Neuronal stem cell (in vitro differentiated cells): Measurements from ENCODE around the gene ZMIZ1.

Experiments
- DNase-seq: peaks from one replicate; pipeline ENCODE4 v3.0.0-alpha.2; 2013; ENCODE audit warnings: low spot score
- H2AFZ ChIP-seq: one replicate; pipeline ENCODE4 v1.6.1; 2013; ENCODE audit warnings: mild to moderate bottlenecking, low read length, inconsistent platforms
- H2AK5ac ChIP-seq: 2 replicates; pipeline ENCODE4 v1.6.1; 2013; ENCODE audit warnings: low read depth, mild to moderate bottlenecking, inconsistent platforms, low read length, moderate library complexity, mixed read lengths
- H2BK120ac ChIP-seq: 2 replicates; pipeline ENCODE4 v1.6.1; 2013; ENCODE audit warnings: low read depth, mild to moderate bottlenecking, inconsistent platforms, low read length, moderate library complexity, mixed read lengths
- H2BK12ac ChIP-seq: one replicate; pipeline ENCODE4 v1.6.1; 2013; ENCODE audit warnings: low read length, inconsistent platforms
- H2BK15ac ChIP-seq: 2 replicates; pipeline ENCODE4 v1.6.1; 2013; ENCODE audit warnings: mild to moderate bottlenecking, low read length, inconsistent platforms, mixed read lengths
- H2BK5ac ChIP-seq: one replicate; pipeline ENCODE4 v1.6.1; 2013; ENCODE audit warnings: inconsistent platforms, mild to moderate bottlenecking, low read length, moderate library complexity
- H3K14ac ChIP-seq: one replicate; pipeline ENCODE4 v1.6.1; 2013; ENCODE audit warnings: low read length, inconsistent platforms
- H3K18ac ChIP-seq: 2 replicates; pipeline ENCODE4 v1.6.1; 2013; ENCODE audit warnings: low read length, inconsistent platforms
- H3K23ac ChIP-seq: 2 replicates; pipeline ENCODE4 v1.6.1; 2013; ENCODE audit warnings: low read depth, mild to moderate bottlenecking, mixed read lengths, low read length, inconsistent platforms; ENCODE audit not compliant: poor library complexity
- H3K27ac ChIP-seq: replicated peaks from 3 replicates; pipeline ENCODE4 v1.5.1; 2013; ENCODE audit warnings: low read length, inconsistent platforms
- H3K27me3 ChIP-seq, 3 experiments: 2 replicates each; pipeline ENCODE4 v1.6.1; 2013; ENCODE audit warnings: low read length in 3 of 3, mild to moderate bottlenecking in 2 of 3, inconsistent platforms in 1 of 3, low read depth in 1 of 3, mixed read lengths in 1 of 3, moderate library complexity in 1 of 3; ENCODE audit not compliant: control insufficient read depth in 3 of 3, insufficient read depth in 3 of 3
- H3K36me3 ChIP-seq, 2 donors: replicated peaks in 1 of 2; 2 replicates each; pipeline ENCODE4 v1.6.1; 2013; ENCODE audit warnings: low read length in 2 of 2; ENCODE audit not compliant: control insufficient read depth in 2 of 2, insufficient read depth in 2 of 2
- H3K4ac ChIP-seq: 2 replicates; pipeline ENCODE4 v1.6.1; 2013; ENCODE audit warnings: inconsistent platforms, mild to moderate bottlenecking, low read length, moderate library complexity
- H3K4me1 ChIP-seq, 2 donors: 1 replicate in 1 of 2; 2 replicates in 1 of 2; pipeline ENCODE4 v1.6.1; 2013; ENCODE audit warnings: low read length in 2 of 2, low read depth in 1 of 2; ENCODE audit not compliant: control insufficient read depth in 2 of 2, insufficient read depth in 1 of 2
- H3K4me2 ChIP-seq: one replicate; pipeline ENCODE4 v1.6.1; 2013; ENCODE audit warnings: mild to moderate bottlenecking, low read length, inconsistent platforms; ENCODE audit not compliant: insufficient read depth, poor library complexity, severe bottlenecking
- H3K4me3 ChIP-seq, 2 donors: 2 replicates each; pipeline ENCODE4 v1.5.1; 2013; ENCODE audit warnings: low read length in 2 of 2, mild to moderate bottlenecking in 2 of 2, inconsistent platforms in 1 of 2, moderate library complexity in 1 of 2
- H3K79me1 ChIP-seq: one replicate; pipeline ENCODE4 v1.6.1; 2013; ENCODE audit warnings: low read depth, mild to moderate bottlenecking, inconsistent platforms, low read length, moderate library complexity
- H3K9ac ChIP-seq: one replicate; pipeline ENCODE4 v1.6.1; 2013; ENCODE audit warnings: mild to moderate bottlenecking, low read depth, low read length, inconsistent platforms; ENCODE audit not compliant: poor library complexity
- H3K9me3 ChIP-seq, 2 donors: replicated peaks in 1 of 2; 2 replicates each; pipeline versions ENCODE3 to v1.6.1; 2013; ENCODE audit warnings: low read length in 2 of 2, mild to moderate bottlenecking in 2 of 2, inconsistent platforms in 1 of 2, low read depth in 1 of 2, mixed read lengths in 1 of 2, moderate library complexity in 1 of 2; ENCODE audit not compliant: control insufficient read depth in 2 of 2, insufficient read depth in 1 of 2
- H4K8ac ChIP-seq: one replicate; pipeline ENCODE4 v1.6.1; 2013; ENCODE audit warnings: low read depth, mild to moderate bottlenecking, inconsistent platforms, low read length, moderate library complexity
- H4K91ac ChIP-seq: one replicate; pipeline ENCODE4 v1.6.1; 2013; ENCODE audit warnings: low read length, low read depth, mild to moderate bottlenecking, inconsistent platforms; ENCODE audit not compliant: poor library complexity
- WGBS, 2 donors: extraction: QIAGEN DNeasy Blood & Tissue Kit; methylation state at CpG; one replicate each; pipeline ENCODE4 v1.1.7; 2013; ENCODE audit warnings: missing lambda C conversion rate in 2 of 2, mixed read lengths in 1 of 2; ENCODE audit not compliant: insufficient read length in 2 of 2, insufficient replicate concordance in 1 of 2; ENCODE audit errors: extremely low coverage in 2 of 2; 5-methylcytosine and 5-hydroxymethylcytosine counted together

ZMIZ1 gene

GRCh38 chr10:79354615-79355014 is 285.8 kb downstream of the ZMIZ1 start:
- DNase-seq = no peak
- Histone ChIP-seq H2BK120ac (no peak overlapping the region), H2AFZ (no peak overlapping the region), H3K4me2 (no peak overlapping the region), H3K4me3 (no peak overlapping the region), H4K91ac (no peak overlapping the region), H4K8ac (no peak overlapping the region), H3K14ac (no peak overlapping the region), H2BK5ac (no peak overlapping the region), H3K27me3 (no peaks in the 10 kb centered on the region), H3K4me1 (peaks cover 0 to 2% of the 10 kb centered on the region in 2 donors), H3K4ac (no peak overlapping the region), H3K23ac (no peak overlapping the region), H2BK15ac (no peak overlapping the region), H2AK5ac (no peak overlapping the region), H3K9me3 (no peaks in the 10 kb centered on the region), H3K79me1 (peaks cover 5% of the 10 kb centered on the region), H2BK12ac (no peak overlapping the region), H3K18ac (no peak overlapping the region), H3K27ac (no peak overlapping the region), H3K9ac (no peak overlapping the region), H3K36me3 (peaks cover 39 to 65% of the 10 kb centered on the region in 2 donors)
- no CpG with 5 or more reads among the region's 6 CpGs for WGBS, 2 donors

DNA sequence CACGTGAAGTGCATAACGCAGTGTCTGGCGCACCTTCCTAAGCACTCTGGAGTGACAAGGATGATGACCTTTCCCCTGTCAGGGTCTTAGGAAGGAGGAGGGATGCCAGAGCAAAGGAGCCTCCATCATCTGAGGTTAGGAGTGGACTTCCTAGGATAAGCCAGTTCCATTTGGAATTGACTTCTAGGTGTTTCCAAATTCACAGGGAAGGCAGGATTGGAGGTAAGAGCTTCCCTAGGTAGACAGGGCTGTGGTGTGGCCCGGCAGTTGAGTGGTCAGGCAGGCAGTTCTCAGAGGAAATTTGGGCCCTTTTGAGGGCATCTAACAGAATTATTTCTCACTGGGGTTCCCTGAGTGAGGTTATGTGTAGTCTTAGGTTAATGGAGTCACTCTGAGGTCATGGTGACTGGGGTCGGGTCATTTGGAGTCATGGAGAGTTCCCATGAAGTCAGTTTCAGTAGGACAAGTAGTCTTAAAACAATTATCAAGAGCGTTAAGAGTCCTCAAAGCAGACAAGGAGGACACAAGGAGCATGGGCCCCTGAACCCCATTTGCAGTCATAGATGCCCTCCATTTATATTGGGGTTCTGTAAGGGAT is 286.8 kb downstream of the ZMIZ1 start:
- no peak for DNase-seq
- H3K27me3 ChIP-seq = no peaks in the 10 kb centered on the region

DNA sequence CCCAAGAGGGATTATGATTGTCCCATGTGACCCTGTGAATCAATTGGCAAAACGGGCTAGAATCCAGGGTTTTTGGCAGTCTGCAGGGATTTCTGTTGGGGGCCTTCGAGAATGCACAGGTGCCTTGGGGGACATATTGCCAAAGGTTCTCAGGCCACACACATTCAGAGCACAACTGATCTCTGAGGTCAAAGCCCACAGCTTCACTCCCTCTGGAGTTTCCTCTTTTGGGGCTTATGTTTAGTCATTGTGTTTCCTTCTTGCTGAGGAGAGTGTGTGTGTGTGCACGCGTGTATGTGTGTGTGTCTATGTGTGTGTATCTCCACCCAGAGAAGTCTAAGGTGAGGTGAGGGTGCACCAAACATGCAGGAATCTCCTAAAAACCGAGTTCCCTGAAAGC is 287.3 kb downstream of the ZMIZ1 start:
- H2BK12ac ChIP-seq = no peak overlapping the region

More for the DNA sequence above, 286.8 kb downstream of the ZMIZ1 start:
- Histone ChIP-seq H3K4me1 (peaks cover 0 to 2% of the 10 kb centered on the region in 2 donors), H3K79me1 (no peaks in the 10 kb centered on the region), H3K4me2 (no peak overlapping the region), H3K4ac (no peak overlapping the region), H2BK12ac (no peak overlapping the region), H4K8ac (no peak overlapping the region), H2BK15ac (no peak overlapping the region), H3K9me3 (no peaks in the 10 kb centered on the region), H3K36me3 (peaks cover 30 to 56% of the 10 kb centered on the region in 2 donors), H2AFZ (no peak overlapping the region), H3K14ac (no peak overlapping the region), H3K23ac (no peak overlapping the region), H2BK120ac (no peak overlapping the region), H3K27ac (no peak overlapping the region), H3K18ac (no peak overlapping the region), H2BK5ac (no peak overlapping the region), H3K4me3 (no peak overlapping the region), H3K9ac (no peak overlapping the region), H2AK5ac (no peak overlapping the region), H4K91ac (no peak overlapping the region)
- no CpG with 5 or more reads among the region's 6 CpGs for WGBS, 2 donors

GRCh38 chr10:79357180-79357579 is 288.4 kb downstream of the ZMIZ1 start:
- Histone ChIP-seq H3K27ac (no peak overlapping the region), H3K18ac (no peak overlapping the region), H3K14ac (no peak overlapping the region), H2AFZ (no peak overlapping the region), H3K23ac (no peak overlapping the region), H4K8ac (no peak overlapping the region), H3K4me2 (no peak overlapping the region), H3K36me3 (peaks cover 21 to 39% of the 10 kb centered on the region in 2 donors), H3K9me3 (no peaks in the 10 kb centered on the region), H2BK5ac (no peak overlapping the region), H2BK120ac (no peak overlapping the region), H3K4ac (no peak overlapping the region), H3K9ac (no peak overlapping the region), H3K79me1 (no peaks in the 10 kb centered on the region), H2BK12ac (no peak overlapping the region), H3K4me1 (peaks cover 0 to 2% of the 10 kb centered on the region in 2 donors), H2AK5ac (no peak overlapping the region), H4K91ac (no peak overlapping the region), H2BK15ac (no peak overlapping the region), H3K27me3 (no peaks in the 10 kb centered on the region), H3K4me3 (no peak overlapping the region)
- no peak for DNase-seq
- WGBS, 2 donors = no CpG with 5 or more reads among the region's 9 CpGs

More for the DNA sequence above, 287.3 kb downstream of the ZMIZ1 start:
- Histone ChIP-seq H3K23ac (no peak overlapping the region), H3K18ac (no peak overlapping the region), H2AFZ (no peak overlapping the region), H3K36me3 (peaks cover 27 to 50% of the 10 kb centered on the region in 2 donors), H4K91ac (no peak overlapping the region), H3K27ac (no peak overlapping the region), H3K9me3 (no peaks in the 10 kb centered on the region), H3K4ac (no peak overlapping the region), H3K4me2 (no peak overlapping the region), H2BK120ac (no peak overlapping the region), H3K27me3 (no peaks in the 10 kb centered on the region), H4K8ac (no peak overlapping the region), H3K9ac (no peak overlapping the region), H2AK5ac (no peak overlapping the region), H2BK15ac (no peak overlapping the region), H3K79me1 (no peaks in the 10 kb centered on the region), H3K4me1 (peaks cover 0 to 2% of the 10 kb centered on the region in 2 donors), H3K4me3 (no peak overlapping the region), H3K14ac (no peak overlapping the region), H2BK5ac (no peak overlapping the region)
- DNase-seq = no peak
- WGBS, 2 donors = no CpG with 5 or more reads among the region's 5 CpGs
